K562 (cell line): ENCODE data around the gene WBP1. TPM values are rescaled to one million over a fixed set of nuclear protein-coding genes. Genes with fewer than 3 reads are reported as not detected.

Experiments
- CHD1 ChIP-seq: fragments of 200-600 bp; sonication (generic); IDR thresholded peaks from one replicate; pipeline ENCODE4 v1.6.1; 2012; ENCODE audit warnings: mild to moderate bottlenecking, moderate library complexity, low read length, inconsistent platforms
- DDX20 ChIP-seq: fragments of 450-650 bp; IDR thresholded peaks from 2 replicates; pipeline ENCODE4 v1.6.1; 2016; ENCODE audit warnings: missing genetic modification characterization, low read depth, mild to moderate bottlenecking, missing compliant biosample characterization, moderate library complexity
- GATA2 ChIP-seq: sonication (generic); formaldehyde crosslinking; IDR thresholded peaks from 2 replicates; pipeline ENCODE4 v1.4.0; 2020; ENCODE audit warnings: mild to moderate bottlenecking, missing genetic modification reagents
- HDAC6 ChIP-seq: IDR thresholded peaks from 2 replicates; pipeline ENCODE4 v1.6.1; 2012; ENCODE audit warnings: low read depth, mild to moderate bottlenecking, control low read depth, inconsistent platforms, low read length, moderate library complexity
- KDM2B ChIP-seq: fragments of 250-450 bp; sonication (Bioruptor Pico); IDR thresholded peaks from 2 replicates; pipeline ENCODE4 v1.8.0; 2021; ENCODE audit warnings: mild to moderate bottlenecking, moderate library complexity
- LCOR ChIP-seq: sonication (generic); formaldehyde crosslinking; IDR thresholded peaks from 2 replicates; pipeline ENCODE4 v1.8.0; 2022; ENCODE audit warnings: mild to moderate bottlenecking, missing genetic modification reagents
- MAZ ChIP-seq, 2 experiments: fragments of 450-650 bp in 1 of 2; sonication (generic) in 1 of 2; formaldehyde crosslinking; IDR thresholded peaks in 1 of 2; conservative IDR thresholded peaks in 1 of 2; 2 replicates each; pipeline versions ENCODE4 v1.4.0 to v1.5.0; 2020; ENCODE audit warnings: mild to moderate bottlenecking in 1 of 2, missing genetic modification reagents in 1 of 2
- MCM7 ChIP-seq, 2 experiments: fragments of 450-650 bp; IDR thresholded peaks; 2 replicates each; pipeline ENCODE4 v1.6.1; 2016 to 2018
- MYC ChIP-seq, 2 experiments: fragments of 250-450 bp in 1 of 2; sonication (Bioruptor Pico) in 1 of 2; IDR thresholded peaks; 2 replicates each; pipeline versions ENCODE4 v1.5.1 to v1.6.1; 2012 to 2021; ENCODE audit warnings: low read depth in 2 of 2, borderline replicate concordance in 1 of 2, improper control_type of control experiment in 1 of 2, low read length in 1 of 2, mild to moderate bottlenecking in 1 of 2, moderate library complexity in 1 of 2
- NCOA1 ChIP-seq: fragments of 450-650 bp; IDR thresholded peaks from 2 replicates; pipeline ENCODE4 v1.6.1; 2016; ENCODE audit warnings: low read depth
- NCOA6 ChIP-seq: fragments of 450-650 bp; IDR thresholded peaks from 2 replicates; pipeline ENCODE4 v1.6.1; 2017; ENCODE audit warnings: mild to moderate bottlenecking
- NFRKB ChIP-seq: fragments of 450-650 bp; IDR thresholded peaks from 2 replicates; pipeline ENCODE4 v1.6.1; 2016; ENCODE audit warnings: low read depth
- PHF8 ChIP-seq: fragments of 200-600 bp; sonication (generic); IDR thresholded peaks from 2 replicates; pipeline ENCODE4 v1.6.1; 2012; ENCODE audit warnings: mixed run types, mild to moderate bottlenecking, inconsistent platforms, low read length, moderate library complexity, borderline replicate concordance
- PTTG1 ChIP-seq: fragments of 450-650 bp; IDR thresholded peaks from 2 replicates; pipeline ENCODE4 v1.6.1; 2016; ENCODE audit warnings: low read depth, mild to moderate bottlenecking, missing genetic modification characterization, missing compliant biosample characterization
- RBM39 ChIP-seq: fragments of 200-400 bp; formaldehyde crosslinking; optimal IDR thresholded peaks from 2 replicates; pipeline ENCODE3; 2018; ENCODE audit warnings: low read depth, low read length
- RCOR1 ChIP-seq, 2 experiments: IDR thresholded peaks; 2 replicates each; pipeline ENCODE4 v1.6.1; 2012; ENCODE audit warnings: low read depth in 2 of 2, low read length in 2 of 2, borderline replicate concordance in 1 of 2, improper control_type of control experiment in 1 of 2
- SAFB2 ChIP-seq: fragments of 200-400 bp; formaldehyde crosslinking; IDR thresholded peaks from 2 replicates; pipeline ENCODE4 v1.6.1; 2018; ENCODE audit warnings: borderline replicate concordance, low read length, low read depth, moderate library complexity; ENCODE audit not compliant: severe bottlenecking
- SMAD1 ChIP-seq: fragments of 150-350 bp; IDR thresholded peaks from 2 replicates; pipeline ENCODE4 v1.6.1; 2014; ENCODE audit warnings: low read length, low read depth; ENCODE audit not compliant: partially characterized antibody
- SMARCE1 ChIP-seq: fragments of 450-650 bp; IDR thresholded peaks from 2 replicates; pipeline ENCODE4 v1.7.1; 2016; ENCODE audit warnings: mild to moderate bottlenecking
- TEAD1 ChIP-seq, 2 experiments: fragments of 450-650 bp in 1 of 2; sonication (generic) in 1 of 2; formaldehyde crosslinking; IDR thresholded peaks; 2 replicates each; pipeline versions ENCODE4 v1.4.0 to v1.8.0; 2020 to 2022; ENCODE audit warnings: mild to moderate bottlenecking in 2 of 2, missing genetic modification reagents in 1 of 2
- ZNF165 ChIP-seq: fragments of 250-450 bp; sonication (Bioruptor Pico); IDR thresholded peaks from 2 replicates; pipeline ENCODE4 v1.4.0; 2020; ENCODE audit warnings: borderline replicate concordance
- ZNF518B ChIP-seq: fragments of 250-450 bp; sonication (Bioruptor Pico); IDR thresholded peaks from 2 replicates; pipeline ENCODE4 v1.5.0; 2021; ENCODE audit warnings: mild to moderate bottlenecking, moderate library complexity
- ZNF655 ChIP-seq: fragments of 250-450 bp; sonication (Bioruptor Pico); IDR thresholded peaks from 2 replicates; pipeline ENCODE4 v1.5.0; 2021
- ZNF75A ChIP-seq: fragments of 450-650 bp; formaldehyde crosslinking; IDR thresholded peaks from 2 replicates; pipeline ENCODE4 v1.4.0; 2020; ENCODE audit warnings: mild to moderate bottlenecking
- polyA plus RNA-seq, 8 experiments: library from polyadenylated mRNA; depleted of rRNA in 4 of 8; stranded (reverse) in 5 of 8; unstranded in 3 of 8; fragments of >200 nt; fragmentation: Nextera tagmentation in 2 of 8; fragmentation: Illumina TruSeq in 1 of 8; extraction: Ambion mirVana in 2 of 8; extraction: Trizol in 1 of 8; gene quantifications; 2 replicates each; pipeline versions ENCODE4 v1.2.1 to v1.2.3, GENCODE V29; 2011 to 2014; ENCODE audit warnings: inconsistent platforms in 1 of 8, missing spikeins in 1 of 8
- total RNA-seq, 7 experiments: library from RNA; depleted of rRNA in 6 of 7; stranded (reverse); fragments of >200 nt in 6 of 7; fragmentation: Illumina TruSeq in 2 of 7; extraction: Trizol in 2 of 7; gene quantifications; 2 replicates each; pipeline versions ENCODE4 v1.2.1 to v1.2.3, GENCODE V29; 2011 to 2021; ENCODE audit warnings: low replicate concordance in 1 of 7

The WBP1 gene
- total and polyA plus RNA-seq, 9 of the 15 experiments (the other 6 are each of a cell fraction or from before 2014, with no cell fraction given): 1.9 to 27.7 (median 14.2) TPM

- TF ChIP-seq ZNF655 (CRISPR knock-in tag) (peak; percentile 55; the same call in 1 of the 2 replicates), SMARCE1 (no peak), PHF8 (peak; percentile 86), ZNF165 (CRISPR knock-in tag) (no peak), NCOA1 (peak; percentile 74), NCOA6 (no peak), RCOR1 (IDR thresholded peaks at IDR 0.05; ENCODE audit: borderline replicate concordance in 1 of 2, low read depth in 2 of 2, low read length in 2 of 2) (no peak; a peak in 1 of 4 replicates), GATA2 (CRISPR knock-in tag) (no peak), ZNF75A (no peak), LCOR (peak; percentile 75), NFRKB (peak; percentile 96), PTTG1 (tag) (no peak), KDM2B (no peak), ZNF518B (CRISPR knock-in tag) (no peak), RBM39 (peak; percentile 14), CHD1 (no peak), DDX20 (tag) (no peak), MYC (IDR thresholded peaks at IDR 0.05; ENCODE audit: low read depth, low read length) (peak; percentile 56; the same call in 1 of the 2 replicates), MYC (CRISPR knock-in tag; IDR thresholded peaks at IDR 0.05; ENCODE audit: borderline replicate concordance, low read depth) (peak; percentile 88), MCM7 (IDR thresholded peaks at IDR 0.05) (no peak), TEAD1 (CRISPR knock-in tag; IDR thresholded peaks at IDR 0.05) (peak; percentile 8 to 53; a peak in 2 of 4 replicates), SMAD1 (peak; percentile 61), HDAC6 (peak; percentile 82; the same call in 1 of the 2 replicates), SAFB2 (no peak), MAZ (CRISPR knock-in tag; conservative IDR thresholded peaks at IDR 0.05 in 1 of 2, IDR thresholded peaks at IDR 0.05 in 1 of 2) (peak; percentile 73 to 88; a peak in 2 of 4 replicates)
Measured at GRCh38 chr2:74472086-74472944, 14.1 kb downstream of the WBP1 start, which contains the start of gene MRPL53 (continued).
